Choroid plexus epithelial cell (primary cell): Measurements from ENCODE around the gene UBE2L3.
"Not testable (repeated sequence)": the region's sequence is repeated elsewhere in the genome, so short reads cannot be mapped to it uniquely, and the experiment has no call there.

Experiments used
- DNase-seq: peaks from one replicate; pipeline ENCODE4 v3.0.0-alpha.2; 2010; ENCODE audit warnings: low read depth
- H3K4me3 ChIP-seq: 2 replicates; pipeline ENCODE4 v1.5.1; 2011; ENCODE audit warnings: low read depth, mild to moderate bottlenecking, control low read depth, low read length, moderate library complexity
- TF ChIP-seq, protein P1 (sequence below): conservative IDR thresholded peaks from 2 replicates; pipeline ENCODE4 v1.5.1; 2011; ENCODE audit warnings: low read depth, mild to moderate bottlenecking, control low read depth, inconsistent platforms, low read length, moderate library complexity

UBE2L3 gene

DNA sequence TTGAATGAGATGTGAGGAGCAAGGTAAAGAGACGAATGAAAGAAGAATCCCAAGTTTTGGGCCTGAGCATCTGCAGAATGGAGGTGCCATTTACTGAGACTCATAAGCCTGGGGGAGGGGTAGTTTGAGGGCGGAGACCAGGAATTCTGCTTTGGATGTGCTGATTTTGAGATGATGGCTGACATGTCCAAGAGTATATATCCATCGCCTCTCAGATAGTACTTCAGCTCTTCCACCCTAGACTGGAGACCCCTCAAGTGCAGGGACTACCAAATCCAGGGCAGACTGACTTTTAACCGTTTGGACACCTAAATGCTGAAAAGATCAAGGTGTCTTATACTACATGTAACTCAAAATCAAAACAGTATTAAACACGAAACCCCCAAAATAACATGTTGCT lies 73.3 kb downstream of the UBE2L3 start:
- TF ChIP-seq, protein P1, sequence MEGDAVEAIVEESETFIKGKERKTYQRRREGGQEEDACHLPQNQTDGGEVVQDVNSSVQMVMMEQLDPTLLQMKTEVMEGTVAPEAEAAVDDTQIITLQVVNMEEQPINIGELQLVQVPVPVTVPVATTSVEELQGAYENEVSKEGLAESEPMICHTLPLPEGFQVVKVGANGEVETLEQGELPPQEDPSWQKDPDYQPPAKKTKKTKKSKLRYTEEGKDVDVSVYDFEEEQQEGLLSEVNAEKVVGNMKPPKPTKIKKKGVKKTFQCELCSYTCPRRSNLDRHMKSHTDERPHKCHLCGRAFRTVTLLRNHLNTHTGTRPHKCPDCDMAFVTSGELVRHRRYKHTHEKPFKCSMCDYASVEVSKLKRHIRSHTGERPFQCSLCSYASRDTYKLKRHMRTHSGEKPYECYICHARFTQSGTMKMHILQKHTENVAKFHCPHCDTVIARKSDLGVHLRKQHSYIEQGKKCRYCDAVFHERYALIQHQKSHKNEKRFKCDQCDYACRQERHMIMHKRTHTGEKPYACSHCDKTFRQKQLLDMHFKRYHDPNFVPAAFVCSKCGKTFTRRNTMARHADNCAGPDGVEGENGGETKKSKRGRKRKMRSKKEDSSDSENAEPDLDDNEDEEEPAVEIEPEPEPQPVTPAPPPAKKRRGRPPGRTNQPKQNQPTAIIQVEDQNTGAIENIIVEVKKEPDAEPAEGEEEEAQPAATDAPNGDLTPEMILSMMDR: no peak
- no peak for DNase-seq
- no peak overlapping the region for H3K4me3 ChIP-seq

DNA sequence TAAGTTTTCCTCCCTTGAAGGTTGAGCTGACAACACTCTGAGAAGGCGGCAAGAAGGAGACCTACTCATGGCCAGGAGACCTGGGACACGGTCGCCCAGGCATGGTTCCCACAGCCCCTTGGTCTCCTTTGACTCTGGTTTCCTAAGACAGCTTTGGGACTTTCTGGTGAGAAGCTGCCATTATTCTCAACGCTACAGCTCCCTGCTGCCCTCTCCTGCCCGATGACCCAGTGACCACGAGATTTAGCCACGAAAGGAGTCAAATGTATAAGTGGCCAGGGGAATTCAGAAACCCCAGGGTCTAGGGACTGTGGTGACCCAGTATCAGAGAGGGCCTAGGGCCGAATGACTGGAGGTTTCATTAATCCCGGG lies 73.9 kb downstream of the UBE2L3 start:
- peak; percentile 55 for DNase-seq
- TF ChIP-seq, protein P1: peak; percentile 55

DNA sequence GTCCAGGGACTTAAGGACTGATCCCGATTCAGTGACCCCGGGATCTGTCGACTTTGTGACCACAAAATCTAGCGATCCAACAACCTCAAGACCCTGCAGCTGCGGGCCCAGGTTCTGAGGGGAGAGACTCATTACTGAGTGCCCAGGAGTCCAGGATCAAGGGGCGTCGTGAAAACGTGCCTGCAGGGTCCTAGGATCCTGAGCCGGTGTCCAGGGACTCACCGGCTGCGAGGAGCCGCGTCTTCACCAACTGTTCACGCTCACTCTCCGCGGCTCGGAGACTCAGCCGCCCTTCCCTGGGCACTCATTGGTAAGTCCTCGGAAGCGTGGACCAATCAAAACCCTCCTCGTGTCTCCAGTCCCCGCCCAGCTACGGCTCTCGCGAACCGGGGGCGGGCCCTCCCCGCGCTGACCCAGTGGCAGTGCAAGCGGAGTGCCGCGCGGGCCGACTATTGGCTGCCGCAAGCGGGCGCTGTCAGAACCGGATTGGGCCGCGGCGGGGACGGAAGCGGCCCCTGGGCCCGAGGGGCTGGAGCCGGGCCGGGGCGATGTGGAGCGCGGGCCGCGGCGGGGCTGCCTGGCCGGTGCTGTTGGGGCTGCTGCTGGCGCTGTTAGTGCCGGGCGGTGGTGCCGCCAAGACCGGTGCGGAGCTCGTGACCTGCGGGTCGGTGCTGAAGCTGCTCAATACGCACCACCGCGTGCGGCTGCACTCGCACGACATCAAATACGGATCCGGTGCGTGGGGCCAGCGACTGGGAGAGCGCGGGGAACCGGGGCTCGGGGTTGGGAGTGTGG lies 74.5 kb downstream of the UBE2L3 start, which contains the start of gene SDF2L1:
Gene SDF2L1, plus strand, starts transcription at position 514 of the 795 bp plus-strand sequence. Its CDS starts 35 bp downstream, at position 549.
- peak; percentile 99 for DNase-seq
- TF ChIP-seq, protein P1: no peak
- H3K4me3 ChIP-seq: peak within 1 kb of the TSS; percentile 79

More for the DNA sequence above, 73.9 kb downstream of the UBE2L3 start:
- H3K4me3 ChIP-seq: peak overlapping the region; percentile 63

DNA sequence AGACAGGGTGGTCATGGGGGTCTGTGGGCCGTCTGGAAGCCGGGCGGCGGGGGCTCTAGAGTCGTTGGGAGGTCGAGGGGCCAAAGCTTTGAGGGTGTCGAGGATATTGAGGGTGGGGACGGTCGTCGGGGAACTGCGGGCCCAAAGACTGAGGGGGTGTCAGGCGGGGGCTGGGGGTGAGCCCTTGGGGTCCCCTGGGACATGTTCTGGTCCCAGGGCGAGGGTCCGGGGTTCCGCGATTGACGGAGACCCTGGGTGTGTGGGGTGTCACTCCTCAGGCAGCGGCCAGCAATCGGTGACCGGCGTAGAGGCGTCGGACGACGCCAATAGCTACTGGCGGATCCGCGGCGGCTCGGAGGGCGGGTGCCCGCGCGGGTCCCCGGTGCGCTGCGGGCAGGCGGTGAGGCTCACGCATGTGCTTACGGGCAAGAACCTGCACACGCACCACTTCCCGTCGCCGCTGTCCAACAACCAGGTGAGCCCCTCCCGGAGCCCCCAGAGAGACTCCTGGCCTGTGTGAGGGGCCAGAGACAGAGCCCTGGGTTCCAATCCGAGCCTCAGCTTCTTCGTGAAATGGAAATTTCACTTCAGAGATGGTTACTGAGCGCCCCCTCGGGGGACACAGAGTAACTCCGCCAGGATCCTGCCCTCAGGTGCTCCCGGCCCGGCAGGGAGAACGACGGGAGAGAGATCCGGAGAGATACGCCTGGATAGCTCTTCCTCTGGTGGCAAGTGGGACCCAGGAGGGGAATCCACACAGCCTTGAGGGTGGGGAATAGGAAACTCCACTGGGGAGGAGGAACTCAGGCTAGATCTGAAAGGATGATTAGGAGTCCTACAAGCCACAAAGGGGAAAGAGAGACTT lies 75.3 kb downstream of the UBE2L3 start:
- peak; percentile 65 for DNase-seq
- peak overlapping the region; percentile 79 for H3K4me3 ChIP-seq
- TF ChIP-seq, protein P1: peak; percentile 75

DNA sequence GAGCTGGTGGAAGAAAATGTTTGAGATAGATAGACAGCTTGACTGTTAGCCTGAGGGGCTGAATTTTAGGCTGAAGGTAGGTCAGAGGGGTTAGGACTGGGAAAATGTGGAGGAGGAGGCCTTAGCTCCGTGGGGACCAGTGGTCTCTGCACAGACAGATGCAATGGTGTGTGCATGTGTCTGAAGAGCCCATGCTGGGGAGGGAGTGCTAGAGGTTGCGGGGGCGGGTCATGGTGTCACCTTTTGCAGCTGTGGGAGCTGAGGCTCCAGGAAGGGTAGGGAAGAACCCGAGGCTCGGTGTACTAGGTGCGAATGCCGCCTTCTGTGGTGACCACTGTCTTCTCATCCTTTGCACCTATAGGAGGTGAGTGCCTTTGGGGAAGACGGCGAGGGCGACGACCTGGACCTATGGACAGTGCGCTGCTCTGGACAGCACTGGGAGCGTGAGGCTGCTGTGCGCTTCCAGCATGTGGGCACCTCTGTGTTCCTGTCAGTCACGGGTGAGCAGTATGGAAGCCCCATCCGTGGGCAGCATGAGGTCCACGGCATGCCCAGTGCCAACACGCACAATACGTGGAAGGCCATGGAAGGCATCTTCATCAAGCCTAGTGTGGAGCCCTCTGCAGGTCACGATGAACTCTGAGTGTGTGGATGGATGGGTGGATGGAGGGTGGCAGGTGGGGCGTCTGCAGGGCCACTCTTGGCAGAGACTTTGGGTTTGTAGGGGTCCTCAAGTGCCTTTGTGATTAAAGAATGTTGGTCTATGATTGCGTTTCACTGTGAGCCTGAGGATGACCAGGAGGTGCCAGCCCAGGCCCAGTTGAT lies 76.2 kb downstream of the UBE2L3 start:
- H3K4me3 ChIP-seq: no peak overlapping the region
- TF ChIP-seq, protein P1: peak; percentile 25
- DNase-seq: no peak

DNA sequence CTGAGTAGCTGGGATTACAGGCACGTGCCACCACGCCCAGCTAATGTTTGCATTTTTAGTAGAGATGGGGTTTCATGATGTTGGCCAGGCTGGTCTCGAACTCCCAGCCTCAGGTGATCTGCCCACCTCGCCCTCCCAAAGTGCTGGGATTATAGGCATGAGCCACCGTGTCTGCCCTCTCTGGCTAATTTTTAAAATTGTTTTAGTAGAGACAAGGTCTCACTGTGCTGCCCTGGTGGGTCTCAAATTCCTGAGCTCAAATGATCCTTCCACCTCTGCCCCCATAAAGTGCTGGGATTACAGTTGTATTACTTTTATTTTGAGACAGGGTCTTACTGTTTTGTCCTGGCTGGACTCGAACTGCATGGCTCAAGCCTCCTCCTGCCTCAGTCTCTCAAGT lies 78.0 kb downstream of the UBE2L3 start:
- H3K4me3 ChIP-seq, DNase-seq: not testable (repeated sequence)
